OCI-LY3 (cell line): ENCODE measurements around the gene SH2D1A.

ENCODE experiments used
- CTCF ChIP-seq: fragments of 200-600, 300-600 bp; sonication (generic); IDR thresholded peaks from 2 replicates; pipeline ENCODE4 v1.5.1; 2014; ENCODE audit warnings: antibody characterized with exemption, low read length, low read depth
- EZH2phosphoT487 ChIP-seq: fragments of 200-600 bp; shearing (Covaris generic); IDR thresholded peaks from 2 replicates; pipeline ENCODE4 v1.6.1; 2018; ENCODE audit warnings: antibody characterized with exemption, mixed run types, low read depth

- no peak for TF ChIP-seq CTCF
- no peak for TF ChIP-seq EZH2phosphoT487
These were observed 2.6 kb downstream of the SH2D1A start for GRCh38 chrX:124348885-124349453.
